IPS DF 4.7 (cell line): Measurements from ENCODE around the gene ACOT13.
"Not testable (repeated sequence)": the region's sequence is repeated elsewhere in the genome, so short reads cannot be mapped to it uniquely, and the experiment has no call there.

Source experiments
- DNase-seq: peaks from one replicate; pipeline ENCODE4 v3.0.0-alpha.2; 2013; ENCODE audit warnings: low spot score; ENCODE audit errors: extremely low read depth

ACOT13 gene

DNA sequence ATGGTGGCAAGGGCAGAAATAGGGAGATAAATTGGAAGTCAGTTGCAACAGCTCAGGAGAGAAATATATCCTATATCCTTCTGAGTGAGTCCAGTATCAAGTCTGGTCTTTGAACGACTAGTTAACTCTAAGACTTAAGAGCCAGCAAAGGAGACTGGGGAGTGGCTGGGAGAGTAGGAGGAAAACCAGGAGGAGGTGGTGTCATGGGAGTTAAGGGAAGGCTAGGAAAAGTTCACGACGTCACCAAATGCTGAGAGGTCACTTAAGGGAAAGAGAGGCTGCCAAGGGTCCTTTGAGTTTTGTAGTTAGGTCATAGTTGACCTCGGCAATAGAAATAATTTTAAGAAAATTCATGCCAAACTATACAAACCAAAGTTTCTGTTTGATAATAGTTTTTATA, 25.1 kb downstream of the ACOT13 start:
- DNase-seq: no peak

DNA sequence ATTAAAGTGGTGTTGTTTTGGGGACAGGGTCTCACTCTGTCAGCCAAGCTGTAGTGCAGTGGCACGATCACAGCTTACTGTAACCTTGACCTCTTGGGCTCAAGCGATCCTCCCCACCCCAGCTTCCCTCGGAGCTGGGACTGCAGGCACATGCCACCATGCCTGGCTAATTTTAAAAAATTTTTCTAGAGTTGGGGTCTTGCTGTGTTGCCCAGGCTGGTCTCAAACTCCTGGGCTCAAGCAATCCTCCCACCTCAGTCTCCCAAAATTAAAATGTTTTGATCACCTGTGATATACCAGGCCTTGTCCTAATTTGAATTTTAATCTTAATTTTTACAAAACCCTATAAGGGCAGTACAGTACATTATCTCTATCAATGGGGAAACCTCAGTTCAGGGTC, 25.5 kb downstream of the ACOT13 start:
- no peak for DNase-seq

DNA sequence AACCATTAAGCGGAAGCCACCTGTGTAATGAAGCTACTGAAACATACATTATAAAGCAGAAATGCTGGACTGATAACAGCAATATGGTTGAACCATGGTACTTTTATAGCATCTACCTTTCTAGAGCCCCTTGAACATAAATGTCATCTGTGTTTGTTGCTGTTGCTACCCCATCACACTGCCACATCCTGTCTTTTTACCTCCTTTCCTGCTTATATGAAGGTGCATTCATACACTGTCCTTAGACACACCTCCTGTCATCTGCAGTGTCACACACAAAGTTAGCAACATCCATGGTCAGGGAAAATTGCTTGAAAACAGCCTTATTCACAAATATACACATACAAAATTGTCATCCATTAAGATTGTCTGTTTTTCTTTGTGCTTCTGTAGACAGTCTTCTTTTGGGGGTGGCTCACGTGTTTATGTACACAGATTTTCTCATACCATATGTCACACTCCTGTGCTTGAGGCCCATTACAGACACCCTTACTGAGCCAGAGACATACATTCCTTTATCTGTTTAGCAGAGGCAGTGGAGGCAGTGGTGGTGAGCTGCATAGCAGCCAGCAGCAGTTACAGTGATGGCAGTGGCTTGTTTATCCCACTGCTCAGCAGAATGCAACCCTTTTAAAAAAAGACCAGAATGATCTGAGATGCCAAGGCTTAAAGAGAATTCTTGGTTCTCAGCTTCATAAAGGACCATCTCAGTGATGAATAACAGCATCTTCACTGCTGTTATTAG, 26.1 kb downstream of the ACOT13 start:
- DNase-seq: no peak

DNA sequence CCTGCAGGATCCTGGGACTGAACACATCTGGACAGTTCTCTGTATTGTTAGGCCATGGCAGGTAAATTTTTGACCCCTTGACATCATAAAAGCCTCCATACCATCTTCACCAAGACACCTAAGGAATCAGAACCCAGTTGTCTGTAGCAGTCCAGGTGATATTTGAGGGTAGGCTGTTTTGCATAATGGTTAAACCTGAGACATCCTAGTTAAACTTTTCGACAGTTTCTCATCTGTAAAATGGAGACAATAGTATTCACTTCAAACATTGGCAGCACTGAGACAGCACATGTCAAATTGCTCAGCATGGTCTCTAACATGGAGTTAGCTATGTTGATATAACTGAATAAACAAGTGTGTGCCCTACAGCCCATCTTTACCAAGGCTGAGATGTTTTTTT, 27.3 kb downstream of the ACOT13 start:
- DNase-seq: no peak

DNA sequence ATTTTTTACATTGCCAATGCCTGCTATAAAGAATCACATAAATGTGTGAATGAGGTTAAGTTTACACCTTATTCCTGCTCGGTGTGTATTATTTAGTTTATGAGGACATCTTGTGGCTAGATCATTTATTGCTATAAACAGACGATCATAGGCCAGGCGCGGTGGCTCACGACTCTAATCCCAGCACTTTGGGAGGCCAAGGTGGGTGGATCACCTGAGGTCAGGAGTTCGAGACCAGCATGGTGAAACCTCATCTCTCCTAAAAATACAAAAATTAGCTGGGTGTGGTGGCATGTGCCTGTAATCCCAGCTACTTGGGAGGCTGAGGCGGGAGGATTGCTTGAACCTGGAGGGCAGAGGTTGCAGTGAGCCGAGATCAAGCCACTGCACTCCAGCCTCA, 28.8 kb downstream of the ACOT13 start:
- DNase-seq: not testable (repeated sequence)

DNA sequence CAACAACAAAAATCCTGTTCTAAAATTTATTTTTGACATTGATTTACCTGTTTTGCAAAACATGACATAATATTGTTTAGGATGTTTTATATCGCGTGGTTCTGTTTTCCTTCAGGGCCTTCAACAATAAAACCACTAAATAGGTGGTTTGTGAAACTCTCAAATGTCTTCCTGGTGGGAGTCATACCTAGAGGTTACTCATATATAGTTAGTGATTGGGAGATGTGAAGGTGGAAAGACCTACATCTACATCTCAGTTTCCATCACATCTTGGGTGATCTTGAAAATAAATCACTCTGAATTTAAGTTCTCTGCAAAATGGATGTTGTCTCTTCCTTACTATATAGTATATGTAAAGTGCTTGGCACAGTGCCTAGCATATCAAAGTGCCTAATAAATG, 29.2 kb downstream of the ACOT13 start:
- DNase-seq: no peak

DNA sequence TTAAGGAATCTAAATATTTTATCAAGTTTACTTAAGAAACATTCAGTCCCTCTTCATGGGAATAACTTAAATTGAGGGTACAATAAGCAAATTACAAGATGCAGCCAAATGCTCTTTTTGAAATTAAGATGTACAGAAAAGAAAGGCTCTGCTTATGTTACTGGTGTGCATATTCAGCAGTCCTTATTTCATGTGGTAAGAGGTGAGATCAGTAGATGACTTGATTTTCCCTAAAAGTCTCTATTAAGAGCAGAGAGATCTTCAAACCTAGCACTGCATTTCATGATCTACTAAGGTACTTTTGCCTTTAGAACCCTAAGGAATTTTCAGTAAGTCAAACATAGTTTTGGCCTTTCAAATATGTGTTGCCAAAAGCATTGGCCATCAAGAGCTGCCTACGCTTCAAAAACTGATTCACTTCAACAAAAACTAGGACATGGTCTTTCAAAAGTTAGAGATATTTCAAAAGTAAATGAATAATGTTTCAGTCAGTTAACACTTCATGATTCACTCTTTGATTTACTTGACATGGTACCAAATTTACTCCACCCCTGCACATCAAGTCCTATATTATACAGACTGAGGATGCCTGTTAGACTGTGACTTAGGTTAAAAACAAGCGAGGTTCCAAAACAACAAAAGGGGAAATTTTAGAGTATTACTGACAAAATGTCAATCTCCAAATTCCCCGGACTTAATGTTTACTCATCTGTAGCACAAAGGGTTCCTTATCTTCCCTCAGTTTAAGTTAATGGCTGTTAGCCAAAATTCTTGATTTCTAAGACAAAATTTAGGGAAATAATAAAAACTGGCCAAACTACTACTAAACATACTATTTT, 32.9 kb downstream of the ACOT13 start:
- DNase-seq: no peak

DNA sequence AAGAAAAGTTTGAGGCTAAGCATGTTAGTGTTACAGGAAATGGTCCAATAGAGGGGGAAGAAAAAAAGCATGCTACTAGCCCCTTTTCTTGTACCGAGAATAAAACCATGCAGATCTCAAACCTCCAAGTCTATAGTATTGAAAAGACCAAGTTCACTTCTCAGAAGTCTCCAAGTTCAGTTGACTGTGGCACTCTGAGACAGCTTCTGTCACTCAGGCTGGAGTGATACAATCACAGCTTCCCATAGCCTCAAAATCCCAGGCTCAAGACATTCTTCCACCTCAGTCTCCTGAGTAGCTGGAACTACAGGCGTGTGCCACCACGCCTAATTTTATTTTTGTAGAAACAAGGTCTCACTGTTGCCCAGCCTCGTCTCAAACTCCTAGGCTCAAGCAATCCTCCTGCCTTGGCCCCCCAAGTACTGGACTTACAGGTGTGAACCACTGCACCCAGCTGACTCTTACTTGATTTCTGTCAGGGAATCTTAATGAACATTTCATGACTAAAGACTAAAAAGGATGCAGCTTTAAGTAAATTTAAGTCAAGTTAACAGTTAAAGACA, 35.9 kb downstream of the ACOT13 start:
- DNase-seq: no peak

DNA sequence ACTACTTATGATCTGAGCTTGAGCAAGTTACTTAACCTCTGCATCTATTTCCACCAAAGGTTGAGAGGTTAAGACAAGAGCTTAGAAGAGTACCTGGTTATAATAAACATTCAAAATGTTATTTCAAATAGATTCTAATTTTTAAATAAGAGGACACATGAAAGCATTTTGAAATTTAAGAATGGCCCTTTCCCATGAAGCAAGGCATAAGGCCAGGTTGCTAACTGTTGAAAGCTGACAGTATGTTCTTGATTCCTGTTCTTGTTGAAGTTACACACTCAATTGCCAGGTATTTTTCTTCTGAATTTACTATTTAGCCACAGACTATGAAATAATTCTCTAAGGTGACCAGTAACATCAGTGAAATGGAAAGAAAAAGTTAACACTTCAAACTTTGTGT, 37.6 kb downstream of the ACOT13 start:
- no peak for DNase-seq

DNA sequence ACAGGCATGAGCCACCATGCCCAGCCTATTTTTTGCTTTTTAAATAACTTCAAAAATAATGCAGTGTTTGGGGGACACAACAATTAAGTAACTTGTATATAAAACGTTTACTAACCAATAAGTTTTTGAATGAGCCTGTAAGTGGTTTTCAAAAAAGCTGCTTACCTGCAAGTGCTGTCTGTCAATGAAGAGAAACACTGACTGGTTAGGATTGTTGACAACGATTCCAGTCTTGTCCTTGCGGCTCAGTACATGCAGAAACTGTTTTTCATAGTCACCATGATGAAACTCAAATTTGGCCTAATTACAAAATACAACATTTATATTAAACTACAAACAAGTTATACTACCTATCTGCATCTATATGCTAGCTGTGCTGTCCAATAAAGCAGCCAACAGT, 41.7 kb downstream of the ACOT13 start:
- DNase-seq: no peak

DNA sequence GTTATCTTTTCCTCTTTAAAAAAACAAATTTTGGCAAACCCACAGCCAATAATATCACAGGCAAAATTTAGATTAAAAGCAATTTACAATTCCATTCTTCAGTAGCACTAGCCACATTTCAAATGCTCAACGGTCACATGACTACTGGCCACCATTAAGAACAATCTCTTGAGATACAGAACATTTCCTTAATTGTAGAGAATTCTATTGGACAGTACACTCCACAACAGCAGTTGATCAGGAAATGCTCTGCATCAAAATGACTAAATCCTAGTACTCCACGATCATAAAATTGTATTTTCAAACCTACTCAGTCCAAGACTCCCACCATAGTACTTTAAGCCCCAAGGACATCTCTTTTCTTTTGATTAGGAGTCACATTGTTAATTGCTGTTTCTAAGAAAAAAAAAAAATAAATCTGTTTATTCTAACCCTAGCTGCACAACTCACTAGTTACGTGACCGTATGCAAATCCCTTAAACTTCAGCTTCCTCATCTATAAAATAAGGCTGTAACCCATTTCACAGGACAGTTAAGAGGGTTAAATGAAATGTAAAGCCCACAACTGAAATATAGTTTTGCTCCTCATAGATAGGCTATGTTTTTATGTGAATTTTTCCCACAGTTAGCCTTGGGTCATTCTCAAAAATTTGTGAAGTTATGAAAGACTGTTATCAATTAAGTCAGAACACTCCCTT, 42.3 kb downstream of the ACOT13 start:
- DNase-seq: no peak

DNA sequence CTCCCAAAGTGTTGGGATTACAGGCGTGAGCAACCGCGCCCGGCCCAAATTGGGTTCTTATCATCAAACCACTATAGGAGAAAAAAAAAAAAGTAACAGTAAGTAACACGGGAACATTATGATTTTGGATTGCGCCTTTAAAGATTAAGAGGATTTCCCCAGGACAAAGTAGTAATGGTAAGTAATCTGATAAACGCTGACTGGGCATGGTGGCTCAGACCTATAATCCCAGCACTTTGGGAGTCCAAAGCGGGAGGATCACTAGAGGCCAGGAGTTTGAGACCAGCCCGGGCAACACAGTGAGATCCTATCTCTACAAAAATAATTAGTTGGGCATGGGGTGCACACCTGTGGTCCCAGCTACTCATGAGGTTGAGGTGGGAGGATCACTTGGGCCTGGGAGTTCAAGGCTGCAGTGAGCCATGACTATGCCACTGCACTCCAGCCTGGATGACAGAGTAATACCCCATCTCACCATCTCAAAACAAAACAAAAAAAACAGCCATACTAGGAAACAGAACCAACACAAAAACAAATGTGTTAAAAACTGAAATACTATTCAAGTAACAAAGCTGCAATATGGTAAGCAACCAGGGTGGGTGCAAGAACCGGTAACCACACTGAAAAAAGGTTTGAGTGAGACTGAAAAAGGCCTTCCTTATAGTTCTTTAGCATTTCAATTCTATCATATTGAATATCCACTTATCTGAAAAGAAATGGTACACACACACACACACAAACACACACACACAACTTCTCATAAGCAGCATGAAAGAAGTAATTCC, 43.8 kb downstream of the ACOT13 start:
- DNase-seq: no peak

DNA sequence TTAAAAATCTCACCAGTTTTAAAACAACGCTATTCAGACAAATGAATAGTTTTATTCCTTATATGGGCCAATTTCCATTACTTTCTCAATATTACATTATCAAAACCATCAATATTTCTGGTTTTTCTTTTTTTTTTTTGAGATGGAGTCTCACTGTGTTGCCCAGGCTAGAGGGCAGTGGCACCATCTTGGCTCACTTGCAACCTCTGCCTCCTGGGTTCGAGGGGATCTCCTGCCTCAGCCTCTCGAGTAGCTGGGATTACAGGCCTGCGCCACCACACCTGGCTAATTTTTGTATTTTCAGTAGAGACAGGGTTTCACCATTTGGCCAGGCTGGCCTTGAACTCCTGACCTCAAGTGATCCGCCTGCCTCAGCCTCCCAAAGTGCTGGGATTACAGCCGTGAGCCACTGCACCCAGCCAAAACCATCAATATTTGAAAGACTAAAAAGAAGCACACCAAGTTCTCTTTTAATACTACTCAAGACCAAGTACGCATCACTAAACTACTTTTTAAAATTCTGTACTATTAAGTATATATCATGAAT, 49.8 kb downstream of the ACOT13 start:
- not testable (repeated sequence) for DNase-seq

DNA sequence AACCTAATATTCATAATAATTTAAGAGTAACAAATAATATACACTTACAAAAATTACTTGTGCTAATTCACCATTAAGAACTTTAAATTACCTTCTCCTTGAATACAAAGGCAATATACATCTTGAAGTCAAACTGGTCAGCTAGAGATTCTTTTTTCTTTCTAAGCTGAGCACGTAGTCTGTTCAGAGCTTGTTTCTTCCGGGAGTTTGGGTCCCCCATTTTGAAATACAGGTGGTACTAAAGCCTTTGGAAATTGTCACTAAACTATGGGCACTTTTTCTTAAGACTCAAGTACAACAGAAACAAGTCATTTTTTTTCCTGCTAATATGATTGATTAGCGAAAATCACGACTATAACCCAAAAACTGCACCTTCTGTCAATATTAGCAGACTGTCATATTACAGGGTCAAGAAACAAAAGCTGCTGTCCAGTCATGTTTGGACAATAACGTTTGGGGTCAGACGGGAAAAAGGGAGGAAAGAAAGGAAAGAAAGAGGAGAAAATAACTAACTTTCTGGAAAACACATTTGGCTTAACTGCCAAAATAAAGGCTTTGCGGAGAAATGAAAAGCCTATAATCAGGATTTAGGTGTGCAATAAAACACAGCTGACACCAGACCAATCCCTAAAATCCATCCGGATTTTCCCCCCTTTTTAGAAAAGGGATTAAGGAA, 51.7 kb downstream of the ACOT13 start:
- DNase-seq: no peak

DNA sequence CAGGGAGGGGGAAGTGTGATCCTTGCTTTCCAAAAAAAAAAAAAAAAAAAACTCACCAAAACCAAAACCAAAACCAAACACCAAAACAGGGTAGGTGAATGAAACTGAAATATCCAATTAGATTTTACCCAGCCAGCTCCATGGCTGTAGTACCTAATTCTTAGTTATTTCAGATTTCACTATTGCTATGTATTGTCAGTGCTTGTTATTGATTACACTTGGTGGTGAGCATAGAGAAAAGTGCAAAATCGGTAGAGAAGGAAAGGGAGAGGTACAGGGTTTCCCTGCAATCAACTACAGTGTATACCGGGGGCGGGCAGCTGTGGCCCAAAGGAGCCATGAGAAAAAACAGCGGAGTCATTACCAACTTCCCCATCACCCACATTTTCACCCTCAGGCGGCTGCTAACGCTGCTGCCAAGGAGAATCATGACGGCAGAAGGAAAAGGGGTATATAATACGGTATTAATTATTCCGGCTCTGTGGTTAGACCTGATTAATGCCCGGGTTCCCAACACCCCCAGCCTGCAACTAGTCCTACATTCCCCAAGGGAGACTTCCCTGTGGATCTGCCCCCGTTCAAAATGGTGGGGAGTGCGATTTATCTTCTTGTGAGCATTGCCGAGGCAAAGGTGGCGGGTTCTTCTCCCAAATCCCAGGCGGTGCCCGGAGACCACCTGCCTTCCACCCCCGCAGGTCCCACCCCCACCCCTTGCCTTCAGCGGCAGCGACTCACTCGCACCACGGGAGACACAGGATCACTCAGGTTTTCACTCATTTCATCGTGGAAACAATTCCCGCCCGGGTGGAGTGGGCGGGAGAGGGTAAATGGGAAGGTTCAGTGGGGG, 52.5 kb downstream of the ACOT13 start, which contains the start of gene C6orf62:
Gene C6orf62, minus strand, starts transcription at position 30 of the 847 bp plus-strand sequence. CDS start 486 bp downstream, outside the sequence.
- no peak for DNase-seq

DNA sequence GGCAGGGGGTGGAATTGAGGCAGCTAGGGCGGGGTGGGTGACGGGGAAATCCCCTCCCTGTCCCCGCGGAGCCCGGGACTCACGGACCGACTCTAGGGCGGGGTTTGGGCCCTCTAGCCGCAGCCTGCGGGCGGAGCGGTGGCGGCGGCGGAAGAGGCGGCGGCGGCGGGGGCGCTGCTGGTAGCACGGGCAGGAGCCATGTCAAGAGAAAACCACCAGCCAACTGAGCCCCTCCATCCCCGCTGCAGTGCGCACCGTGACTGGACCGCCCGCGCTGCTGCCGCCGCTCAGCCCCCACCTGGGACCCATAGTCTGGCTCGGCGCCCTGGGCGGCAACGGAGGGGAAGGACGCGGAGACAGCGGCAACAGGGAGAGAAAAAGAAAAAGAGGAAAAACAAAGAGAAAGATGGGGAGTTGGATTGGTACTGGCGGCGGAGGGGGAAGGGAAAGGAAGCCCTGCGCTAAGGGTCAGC, 53.3 kb downstream of the ACOT13 start:
- DNase-seq: no peak

DNA sequence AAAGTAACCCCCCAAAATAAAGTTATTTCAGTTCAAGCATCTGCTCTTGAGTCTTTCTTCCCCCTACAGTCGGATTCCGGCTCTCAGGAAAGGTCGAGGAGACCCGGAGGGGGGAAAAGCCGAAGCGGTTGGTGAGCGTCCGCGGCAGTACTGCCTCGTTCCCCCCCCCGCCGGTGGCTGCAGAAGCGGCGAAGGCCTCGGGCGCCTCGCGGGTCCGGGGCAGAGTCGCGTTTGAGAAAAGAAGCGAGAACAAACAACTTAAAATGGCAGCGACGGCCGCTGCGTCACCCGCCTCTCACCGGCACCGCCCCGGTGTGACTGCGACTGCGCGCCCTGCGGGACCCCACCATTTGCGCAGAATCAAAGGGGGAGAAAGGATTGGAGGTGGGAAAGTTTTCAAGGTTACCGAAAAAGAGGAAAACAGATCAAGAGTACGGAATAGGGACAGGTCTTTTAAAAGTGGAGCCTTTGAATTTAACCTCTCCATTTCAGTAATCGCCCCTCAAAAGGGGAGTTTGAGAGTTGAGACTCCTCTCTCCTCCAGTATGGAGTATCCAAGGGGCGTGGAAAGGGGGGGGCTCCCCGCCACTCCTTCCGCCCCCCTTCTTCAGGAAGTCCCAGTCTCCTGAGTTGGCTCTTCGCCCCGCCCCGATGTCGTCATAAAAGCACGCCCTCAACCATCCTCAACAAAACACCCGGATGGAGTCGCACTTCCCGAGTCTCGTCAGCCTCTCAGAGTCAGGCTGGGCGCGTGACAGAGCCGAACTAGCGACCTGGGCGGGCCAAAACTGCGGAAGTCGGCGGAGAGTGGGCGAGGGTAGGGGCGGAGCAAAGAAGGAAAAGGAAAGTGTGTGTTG, 54.0 kb downstream of the ACOT13 start:
- DNase-seq: peak; percentile 96
